SK-N-SH treated with all-trans-retinoic acid at 6 μM for 48 hours (cell line): ENCODE data around the gene ZFYVE19.

Experiments
- BACH2 ChIP-seq: fragments of 250-450 bp; sonication (Bioruptor Pico); IDR thresholded peaks from 2 replicates; pipeline ENCODE4 v1.9.0; 2021; ENCODE audit warnings: mild to moderate bottlenecking, borderline replicate concordance
- CSDC2 ChIP-seq: fragments of 250-450 bp; sonication (Bioruptor Pico); IDR thresholded peaks from 2 replicates; pipeline ENCODE4 v1.5.0; 2020; ENCODE audit warnings: mild to moderate bottlenecking, moderate library complexity
- GLIS3 ChIP-seq: fragments of 250-450 bp; sonication (Bioruptor Pico); IDR thresholded peaks from 2 replicates; pipeline ENCODE4 v1.5.0; 2020; ENCODE audit warnings: mild to moderate bottlenecking, moderate library complexity
- OSR1 ChIP-seq: fragments of 250-450 bp; sonication (Bioruptor Pico); IDR thresholded peaks from 2 replicates; pipeline ENCODE4 v1.8.0; 2022; ENCODE audit warnings: moderate library complexity, mild to moderate bottlenecking, inconsistent platforms
- PPARA ChIP-seq: fragments of 250-450 bp; sonication (Bioruptor Pico); IDR thresholded peaks from 2 replicates; pipeline ENCODE4 v1.5.0; 2020; ENCODE audit warnings: mild to moderate bottlenecking, borderline replicate concordance
- SNAI2 ChIP-seq: fragments of 250-450 bp; sonication (Bioruptor Pico); IDR thresholded peaks from 2 replicates; pipeline ENCODE4 v1.5.0; 2020; ENCODE audit warnings: mild to moderate bottlenecking, moderate library complexity
- ZFP3 ChIP-seq: fragments of 250-450 bp; sonication (Bioruptor Pico); IDR thresholded peaks from 2 replicates; pipeline ENCODE4 v1.5.0; 2020; ENCODE audit warnings: mild to moderate bottlenecking, moderate library complexity
- ZNF565 ChIP-seq: fragments of 450-650 bp; formaldehyde crosslinking; conservative IDR thresholded peaks from 2 replicates; pipeline ENCODE4 v1.5.0; 2020; ENCODE audit warnings: low read depth, mild to moderate bottlenecking, moderate library complexity
- ZNF8 ChIP-seq: fragments of 450-650 bp; formaldehyde crosslinking; IDR thresholded peaks from 2 replicates; pipeline ENCODE4 v1.5.0; 2020; ENCODE audit warnings: mild to moderate bottlenecking, moderate library complexity
- TF ChIP-seq, protein P1 (sequence below): fragments of 250-450 bp; sonication (Bioruptor Pico); IDR thresholded peaks from 2 replicates; pipeline ENCODE4 v1.8.0; 2020; ENCODE audit warnings: mild to moderate bottlenecking, moderate library complexity, borderline replicate concordance
- TF ChIP-seq, protein P2 (sequence below): fragments of 250-450 bp; sonication (Bioruptor Pico); IDR thresholded peaks from 2 replicates; pipeline ENCODE4 v1.5.0; 2020; ENCODE audit warnings: mild to moderate bottlenecking, moderate library complexity

DNA sequence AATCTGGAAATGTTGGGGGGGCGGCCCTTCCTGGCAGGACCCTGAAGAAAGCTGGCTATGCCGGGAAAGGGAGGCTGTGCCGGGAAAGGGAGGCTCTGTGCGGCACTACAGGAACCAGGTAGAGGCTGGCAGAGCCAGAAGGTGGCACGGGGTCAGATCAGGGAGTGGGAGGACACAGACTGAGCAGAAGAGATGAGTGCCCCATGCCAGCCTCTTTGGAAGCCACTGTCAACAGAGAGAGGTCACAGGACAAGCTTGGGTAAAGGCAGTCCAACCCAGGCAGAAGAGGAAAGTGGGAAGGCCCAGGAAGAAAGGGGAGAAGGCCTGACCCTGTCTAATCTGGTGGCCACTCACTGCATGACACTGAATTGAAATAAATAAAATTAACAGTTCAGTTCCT is 35.6 kb upstream of the ZFYVE19 start:
- no peak for TF ChIP-seq ZNF8
- no peak for TF ChIP-seq ZFP3 (CRISPR knock-in tag)
- TF ChIP-seq, protein P1, sequence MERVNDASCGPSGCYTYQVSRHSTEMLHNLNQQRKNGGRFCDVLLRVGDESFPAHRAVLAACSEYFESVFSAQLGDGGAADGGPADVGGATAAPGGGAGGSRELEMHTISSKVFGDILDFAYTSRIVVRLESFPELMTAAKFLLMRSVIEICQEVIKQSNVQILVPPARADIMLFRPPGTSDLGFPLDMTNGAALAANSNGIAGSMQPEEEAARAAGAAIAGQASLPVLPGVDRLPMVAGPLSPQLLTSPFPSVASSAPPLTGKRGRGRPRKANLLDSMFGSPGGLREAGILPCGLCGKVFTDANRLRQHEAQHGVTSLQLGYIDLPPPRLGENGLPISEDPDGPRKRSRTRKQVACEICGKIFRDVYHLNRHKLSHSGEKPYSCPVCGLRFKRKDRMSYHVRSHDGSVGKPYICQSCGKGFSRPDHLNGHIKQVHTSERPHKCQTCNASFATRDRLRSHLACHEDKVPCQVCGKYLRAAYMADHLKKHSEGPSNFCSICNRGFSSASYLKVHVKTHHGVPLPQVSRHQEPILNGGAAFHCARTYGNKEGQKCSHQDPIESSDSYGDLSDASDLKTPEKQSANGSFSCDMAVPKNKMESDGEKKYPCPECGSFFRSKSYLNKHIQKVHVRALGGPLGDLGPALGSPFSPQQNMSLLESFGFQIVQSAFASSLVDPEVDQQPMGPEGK (CRISPR knock-in tag): no peak
- no peak for TF ChIP-seq BACH2 (CRISPR knock-in tag)
- TF ChIP-seq OSR1: no peak
- no peak for TF ChIP-seq SNAI2
- TF ChIP-seq GLIS3 (CRISPR knock-in tag): no peak
- TF ChIP-seq CSDC2: no peak
- TF ChIP-seq ZNF565 (CRISPR knock-in tag): no peak
- TF ChIP-seq PPARA (CRISPR knock-in tag): no peak
- TF ChIP-seq, protein P2, sequence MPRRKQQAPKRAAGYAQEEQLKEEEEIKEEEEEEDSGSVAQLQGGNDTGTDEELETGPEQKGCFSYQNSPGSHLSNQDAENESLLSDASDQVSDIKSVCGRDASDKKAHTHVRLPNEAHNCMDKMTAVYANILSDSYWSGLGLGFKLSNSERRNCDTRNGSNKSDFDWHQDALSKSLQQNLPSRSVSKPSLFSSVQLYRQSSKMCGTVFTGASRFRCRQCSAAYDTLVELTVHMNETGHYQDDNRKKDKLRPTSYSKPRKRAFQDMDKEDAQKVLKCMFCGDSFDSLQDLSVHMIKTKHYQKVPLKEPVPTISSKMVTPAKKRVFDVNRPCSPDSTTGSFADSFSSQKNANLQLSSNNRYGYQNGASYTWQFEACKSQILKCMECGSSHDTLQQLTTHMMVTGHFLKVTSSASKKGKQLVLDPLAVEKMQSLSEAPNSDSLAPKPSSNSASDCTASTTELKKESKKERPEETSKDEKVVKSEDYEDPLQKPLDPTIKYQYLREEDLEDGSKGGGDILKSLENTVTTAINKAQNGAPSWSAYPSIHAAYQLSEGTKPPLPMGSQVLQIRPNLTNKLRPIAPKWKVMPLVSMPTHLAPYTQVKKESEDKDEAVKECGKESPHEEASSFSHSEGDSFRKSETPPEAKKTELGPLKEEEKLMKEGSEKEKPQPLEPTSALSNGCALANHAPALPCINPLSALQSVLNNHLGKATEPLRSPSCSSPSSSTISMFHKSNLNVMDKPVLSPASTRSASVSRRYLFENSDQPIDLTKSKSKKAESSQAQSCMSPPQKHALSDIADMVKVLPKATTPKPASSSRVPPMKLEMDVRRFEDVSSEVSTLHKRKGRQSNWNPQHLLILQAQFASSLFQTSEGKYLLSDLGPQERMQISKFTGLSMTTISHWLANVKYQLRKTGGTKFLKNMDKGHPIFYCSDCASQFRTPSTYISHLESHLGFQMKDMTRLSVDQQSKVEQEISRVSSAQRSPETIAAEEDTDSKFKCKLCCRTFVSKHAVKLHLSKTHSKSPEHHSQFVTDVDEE: no peak
